GM19239 (cell line): ENCODE data around the gene ZNF774.
"Not testable (repeated sequence)": the region's sequence is repeated elsewhere in the genome, so short reads cannot be mapped to it uniquely, and the experiment has no call there.

ENCODE experiments used
- DNase-seq: peaks from one replicate; pipeline ENCODE4 v3.0.0; 2011; ENCODE audit warnings: low spot score; ENCODE audit not compliant: insufficient read length
- FAIRE-seq: peaks from 2 replicates; lab custom pipeline; 2011; peaks lifted over from hg19 to GRCh38; lab: Jason Lieb, UNC

The ZNF774 gene

DNA sequence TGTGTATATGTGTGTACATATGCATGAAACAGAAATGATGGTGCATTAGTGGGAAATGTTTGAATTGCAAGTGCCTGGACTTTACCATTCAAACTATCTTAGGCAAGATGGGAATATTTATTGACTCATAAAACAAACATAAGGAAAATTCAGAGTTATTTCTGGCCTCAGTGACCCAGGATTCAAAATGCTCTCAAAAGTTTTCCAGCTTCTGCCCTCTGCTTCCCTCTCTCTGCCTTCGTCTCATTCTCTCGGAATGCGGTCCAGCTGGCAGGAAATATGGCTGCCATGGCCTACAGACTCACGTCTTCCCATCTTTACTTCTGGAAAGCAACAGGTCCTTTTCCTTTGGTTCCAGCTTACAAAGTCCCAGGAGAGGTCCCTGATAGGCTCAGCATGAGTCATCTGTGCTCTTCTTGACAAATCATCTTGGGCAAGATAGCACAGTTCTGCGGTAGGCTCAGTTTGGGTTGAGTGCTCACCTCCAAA lies 8.7 kb upstream of the ZNF774 start:
- DNase-seq (no peak), FAIRE-seq (no peak)

DNA sequence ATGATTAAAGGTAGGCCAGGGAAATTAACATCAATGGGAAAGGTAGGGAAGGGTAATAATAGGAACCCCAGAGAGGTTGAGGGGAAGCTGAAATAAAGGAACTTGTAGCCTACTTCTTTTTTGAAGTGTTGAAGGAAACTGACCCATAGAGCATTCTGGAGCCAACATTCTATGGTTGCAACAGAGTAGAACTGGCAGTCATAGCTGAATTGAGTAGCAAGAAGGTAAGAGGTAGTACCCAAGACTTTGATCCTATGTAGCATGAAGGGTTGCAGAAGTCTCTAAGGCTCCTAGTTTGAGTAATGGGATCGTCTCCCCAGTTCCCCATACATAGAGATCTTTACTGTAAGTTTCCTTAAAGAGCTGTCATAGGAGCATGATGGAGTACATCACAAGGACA lies 7.4 kb upstream of the ZNF774 start:
- DNase-seq = no peak
- FAIRE-seq = no peak

DNA sequence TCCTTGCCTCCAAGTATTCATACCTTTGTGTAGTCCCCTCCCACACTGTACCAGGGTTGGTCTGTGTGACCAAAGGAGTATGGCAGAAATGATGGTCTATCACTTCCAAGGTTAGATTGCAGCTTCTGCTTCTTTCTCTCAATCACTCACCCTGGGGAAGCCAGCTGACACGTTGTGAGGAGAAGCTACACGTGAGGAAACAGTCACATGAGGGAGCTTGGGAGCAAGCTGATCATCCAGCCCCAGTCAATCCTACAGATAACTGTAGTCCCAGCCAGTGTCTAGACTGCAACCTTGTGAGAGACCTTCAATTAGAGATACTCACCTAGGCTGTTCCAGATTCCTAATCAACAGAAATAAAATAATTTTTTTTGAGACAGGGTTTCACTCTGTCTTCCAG lies 6.2 kb upstream of the ZNF774 start:
- FAIRE-seq (no peak), DNase-seq (no peak)

DNA sequence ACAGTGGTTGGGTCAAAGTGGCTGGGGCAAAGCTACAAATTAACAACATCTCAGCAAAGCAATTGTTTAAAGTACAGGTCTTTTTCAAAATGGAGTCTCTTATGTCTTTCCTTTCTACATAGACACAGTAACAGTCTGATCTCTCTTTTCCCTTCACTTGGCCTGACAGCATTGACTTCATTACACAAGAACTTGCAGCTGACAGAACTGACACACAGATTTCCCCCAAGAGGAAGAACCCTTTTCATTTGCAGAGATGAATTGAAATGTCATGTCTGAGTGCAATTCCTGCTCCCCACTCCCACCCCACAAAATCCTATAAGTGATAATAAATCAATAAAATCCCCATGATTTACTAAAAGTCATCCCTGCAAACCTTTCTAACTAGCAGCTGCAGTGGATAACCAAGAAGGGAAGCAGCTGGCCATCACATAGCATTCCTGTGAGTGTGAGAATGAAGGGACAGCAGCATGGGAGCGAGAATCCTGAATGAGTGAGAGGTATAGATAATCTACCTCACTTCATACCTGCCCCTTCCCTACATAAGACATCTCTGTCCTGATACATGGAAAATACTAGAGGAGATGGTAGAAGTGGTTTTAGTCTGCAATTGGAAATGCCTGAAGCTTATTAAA lies 4.5 kb upstream of the ZNF774 start:
- FAIRE-seq, DNase-seq: not testable (repeated sequence)

DNA sequence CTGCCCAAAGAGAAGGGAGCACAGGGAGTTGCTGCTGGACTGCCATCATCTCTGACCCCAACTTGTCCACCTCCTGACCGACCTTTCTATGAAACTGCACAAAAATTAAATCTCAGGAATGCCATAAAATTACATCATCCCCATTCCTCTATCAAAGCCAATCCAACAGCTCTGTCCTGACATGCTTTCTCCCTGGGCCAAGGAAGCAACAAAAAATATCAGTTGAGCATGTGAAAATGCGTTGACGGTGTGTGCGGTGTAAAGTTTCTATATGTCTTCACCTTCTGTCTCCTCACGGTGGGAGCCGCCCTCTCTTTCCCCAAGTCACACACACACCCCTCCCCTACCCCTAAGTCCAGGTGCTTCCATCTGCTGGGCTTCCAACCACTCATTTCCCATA lies 3.6 kb upstream of the ZNF774 start:
- DNase-seq (no peak), FAIRE-seq (no peak)

DNA sequence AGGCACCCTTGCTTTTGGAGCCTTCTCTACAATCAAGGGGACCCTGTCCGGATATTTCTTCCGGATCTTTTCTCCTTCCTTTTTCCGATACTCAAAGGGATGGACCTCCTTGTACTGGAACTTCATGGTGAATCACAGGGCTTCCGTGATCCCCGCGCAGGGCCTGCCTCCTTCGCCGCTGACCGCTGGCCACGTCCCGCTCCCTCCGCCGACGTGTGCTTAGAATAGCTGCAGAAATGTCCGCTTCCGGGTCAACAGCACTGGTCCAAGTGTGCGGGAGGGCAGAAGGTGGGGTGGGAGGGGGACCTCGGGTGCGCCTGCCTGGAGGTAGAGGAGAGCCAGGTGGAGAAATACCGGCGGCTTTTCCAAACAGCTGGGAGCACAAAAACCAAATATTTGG lies 3.0 kb upstream of the ZNF774 start:
- no peak for DNase-seq
- no peak for FAIRE-seq

DNA sequence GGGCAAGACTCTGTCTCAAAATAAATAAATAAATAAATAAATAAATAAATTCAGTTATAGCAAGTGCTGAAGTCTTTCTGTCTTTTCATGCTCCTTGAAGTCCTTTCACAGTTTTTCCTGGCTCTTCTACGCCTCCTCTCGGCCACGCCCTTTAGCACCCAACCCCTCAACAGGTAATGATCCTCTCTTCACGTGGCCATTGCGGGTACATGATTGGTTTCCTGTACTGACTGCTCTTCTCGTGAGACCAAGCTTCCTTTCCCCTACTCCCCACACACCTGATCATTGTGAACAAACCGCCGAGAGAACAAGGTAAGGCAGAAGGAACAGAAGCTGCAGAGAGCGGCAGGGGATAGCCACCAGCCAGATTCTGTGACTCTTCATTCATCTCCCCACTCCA lies 2.3 kb upstream of the ZNF774 start:
- FAIRE-seq (no peak), DNase-seq (no peak)

DNA sequence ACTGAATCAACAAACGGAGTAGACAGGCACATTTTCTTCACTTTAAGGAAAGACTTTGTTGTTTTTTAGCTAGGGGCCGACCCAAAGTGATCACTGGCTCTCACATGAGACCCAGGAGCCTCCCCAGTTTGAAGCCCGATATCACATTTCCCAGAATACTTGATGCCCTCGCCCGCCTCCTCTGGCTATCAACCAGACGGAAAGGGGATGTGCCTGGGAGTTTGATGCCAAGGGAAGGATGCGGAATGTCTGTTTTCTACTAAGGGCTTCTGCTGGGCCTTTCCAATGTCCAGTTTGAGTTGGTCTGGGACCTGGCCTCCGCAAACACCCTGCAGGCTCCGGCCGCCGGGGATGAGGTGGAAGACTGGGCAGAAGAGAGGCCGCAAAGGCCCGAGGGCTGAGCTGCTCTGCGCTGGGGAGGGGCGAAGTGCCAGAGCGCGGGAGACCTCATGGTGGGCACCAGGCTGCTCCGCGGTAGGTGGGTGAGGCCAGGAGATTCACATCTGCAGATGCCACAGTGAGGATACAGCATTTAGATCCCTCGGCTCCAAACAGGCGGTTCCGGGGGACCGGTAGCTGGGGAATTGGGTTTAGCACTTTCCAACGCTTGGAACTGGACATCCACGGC lies 491 bp upstream of the ZNF774 start:
- FAIRE-seq = no peak
- DNase-seq = no peak

DNA sequence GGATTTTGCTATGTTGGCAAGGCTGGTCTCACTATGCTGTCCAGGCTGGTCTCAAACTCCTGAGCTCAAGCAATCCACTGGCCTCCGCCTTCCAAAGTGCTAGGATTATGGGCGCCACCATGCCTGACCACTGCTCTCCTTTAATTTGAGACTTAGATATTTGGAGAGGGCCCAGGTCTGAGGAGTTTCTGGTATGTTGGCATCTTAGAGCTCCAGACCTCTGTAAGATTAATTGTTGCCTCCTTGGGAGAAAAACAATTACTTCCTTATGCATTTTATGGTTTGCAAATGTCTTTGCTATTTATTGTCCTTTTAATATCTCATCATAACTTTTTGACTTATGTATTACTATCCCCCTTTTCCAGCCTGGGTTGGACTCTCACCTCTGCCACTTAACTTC lies 2.9 kb downstream of the ZNF774 start:
- FAIRE-seq (no peak), DNase-seq (no peak)

DNA sequence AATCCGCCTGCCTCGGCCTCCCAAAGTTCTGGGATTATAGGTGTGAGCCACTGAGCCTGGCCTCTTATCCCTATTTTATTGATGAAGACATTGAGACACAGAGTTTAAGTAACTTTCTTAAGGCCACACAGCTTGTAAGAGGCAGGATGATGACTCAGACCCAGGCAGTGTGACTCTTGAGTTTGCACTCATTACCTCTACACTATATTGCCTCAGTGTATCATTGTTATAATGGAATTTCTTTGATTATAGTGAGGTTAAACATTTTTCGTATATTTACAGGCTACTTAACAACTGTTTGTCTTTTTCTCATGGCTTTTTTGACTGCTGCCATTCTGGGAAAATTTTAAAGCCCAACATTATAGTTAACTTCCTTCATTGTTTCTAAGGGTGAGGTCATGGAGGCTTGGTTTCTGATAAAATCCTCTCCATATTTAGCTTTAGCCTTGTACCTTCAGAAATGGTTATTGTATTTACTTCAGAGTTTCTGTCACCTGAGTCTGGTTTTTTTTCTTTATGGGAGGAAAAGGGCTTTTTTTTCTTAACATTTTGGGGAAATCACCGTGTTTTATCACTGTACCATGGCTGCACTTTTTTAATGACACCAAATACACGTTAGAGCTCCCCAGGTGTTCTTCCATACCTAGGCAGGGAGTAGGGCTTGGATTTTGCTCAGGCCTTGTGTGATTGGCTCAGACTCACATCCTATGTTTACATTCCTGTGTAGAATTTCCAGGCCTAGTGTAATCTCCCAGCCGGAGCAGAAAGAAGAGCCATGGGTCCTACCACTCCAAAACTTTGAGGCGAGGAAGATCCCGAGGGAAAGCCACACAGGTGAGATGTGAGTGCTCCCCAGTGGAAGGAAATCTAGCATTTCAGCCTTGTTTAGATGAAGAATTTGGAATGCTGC lies 6.3 kb downstream of the ZNF774 start:
- no peak for DNase-seq
- FAIRE-seq = no peak

DNA sequence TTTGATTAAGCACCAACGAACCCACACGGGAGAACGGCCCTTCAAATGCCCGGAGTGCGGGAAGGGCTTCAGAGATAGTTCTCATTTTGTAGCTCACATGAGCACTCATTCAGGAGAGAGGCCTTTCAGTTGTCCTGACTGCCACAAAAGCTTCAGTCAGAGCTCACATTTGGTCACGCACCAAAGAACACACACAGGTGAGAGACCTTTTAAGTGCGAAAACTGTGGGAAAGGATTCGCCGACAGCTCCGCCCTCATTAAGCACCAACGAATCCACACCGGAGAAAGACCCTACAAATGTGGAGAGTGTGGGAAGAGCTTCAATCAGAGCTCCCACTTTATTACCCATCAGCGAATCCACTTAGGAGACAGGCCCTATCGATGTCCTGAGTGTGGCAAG lies 8.7 kb downstream of the ZNF774 start:
- DNase-seq (no peak), FAIRE-seq (no peak)

DNA sequence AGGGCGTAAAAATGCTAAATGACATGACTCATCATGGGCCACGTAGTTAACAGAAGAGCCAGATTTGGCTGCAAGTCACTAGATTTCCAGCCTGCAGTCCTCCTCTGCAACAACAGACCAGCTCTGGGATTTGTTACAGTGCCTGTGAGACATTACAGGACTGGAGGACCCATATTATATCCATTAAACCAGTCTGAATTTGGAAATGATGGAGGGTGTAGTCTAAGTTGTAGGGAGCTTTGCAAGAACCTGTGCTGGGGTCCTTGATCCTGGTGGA lies 10.8 kb downstream of the ZNF774 start:
- FAIRE-seq (no peak), DNase-seq (no peak)

DNA sequence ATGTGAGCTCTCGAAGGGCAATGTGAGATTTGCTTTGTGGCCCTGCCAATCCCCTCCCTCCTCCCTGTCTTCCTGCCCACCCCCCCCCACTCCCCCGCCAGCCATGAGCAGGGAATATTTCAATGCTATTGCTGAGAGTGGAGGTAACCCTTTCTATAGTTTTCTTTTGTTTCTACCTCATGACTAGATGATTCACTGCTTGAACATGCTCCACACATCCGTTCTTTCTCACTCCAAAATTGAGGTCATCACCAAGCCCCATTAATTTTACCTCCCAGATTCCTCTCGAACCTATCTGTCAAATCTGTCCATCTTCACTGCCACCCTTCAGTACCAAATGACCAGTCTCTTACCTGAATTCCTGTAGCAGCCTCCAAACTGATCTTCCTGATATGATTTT lies 12.2 kb downstream of the ZNF774 start:
- FAIRE-seq = no peak

DNA sequence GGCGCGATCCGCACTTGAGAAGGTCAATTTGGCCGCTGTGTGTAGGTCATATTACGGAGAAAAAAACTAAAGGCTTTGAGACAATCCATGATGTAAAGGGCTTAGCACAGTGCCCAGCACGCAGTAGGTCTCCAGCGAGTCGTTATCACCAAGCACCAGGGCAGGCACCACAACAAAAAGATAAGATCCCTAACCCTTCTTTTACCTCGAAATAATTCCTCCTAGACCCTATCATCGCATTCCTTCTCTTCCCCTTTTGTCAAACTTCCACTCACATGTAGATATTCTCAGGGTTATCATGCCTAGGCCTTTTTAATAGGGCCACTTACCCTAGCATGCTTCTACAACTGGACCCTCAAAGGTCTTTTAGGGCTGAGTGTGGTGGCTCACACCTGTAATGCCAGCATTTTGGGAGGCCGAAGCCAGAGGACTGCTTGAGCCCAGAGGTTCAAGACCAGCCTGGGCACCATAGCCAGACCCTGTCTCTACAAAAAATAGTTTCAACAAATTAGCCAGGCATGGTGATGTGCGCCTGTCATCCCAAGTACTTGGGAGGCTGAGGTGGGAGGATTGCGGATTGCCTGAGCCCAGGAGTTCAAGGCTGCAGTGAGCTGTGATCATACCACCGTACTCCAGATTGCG lies 13.5 kb downstream of the ZNF774 start:
- DNase-seq (no peak), FAIRE-seq (no peak)

More for the DNA sequence above, 12.2 kb downstream of the ZNF774 start:
- DNase-seq = no peak

DNA sequence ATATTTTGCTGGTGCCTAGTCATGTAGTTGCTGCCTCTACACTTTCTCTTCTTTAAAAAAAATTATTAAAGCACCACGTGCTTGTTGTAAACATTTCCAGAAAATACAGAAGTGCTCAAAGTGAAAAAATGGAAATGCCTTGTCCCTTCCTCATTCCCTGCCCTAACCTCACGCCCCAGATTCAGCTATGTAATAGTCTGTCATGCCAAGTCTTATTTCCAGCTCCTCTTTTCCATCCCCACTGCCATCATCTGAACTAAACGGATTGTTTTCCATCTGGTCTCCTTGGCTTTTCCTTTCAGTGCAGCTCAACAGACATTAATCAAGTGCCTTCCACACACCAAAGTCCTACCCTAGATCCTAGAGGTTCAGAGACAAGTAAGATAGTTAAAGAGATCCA lies 15.5 kb downstream of the ZNF774 start:
- FAIRE-seq (no peak), DNase-seq (no peak)

DNA sequence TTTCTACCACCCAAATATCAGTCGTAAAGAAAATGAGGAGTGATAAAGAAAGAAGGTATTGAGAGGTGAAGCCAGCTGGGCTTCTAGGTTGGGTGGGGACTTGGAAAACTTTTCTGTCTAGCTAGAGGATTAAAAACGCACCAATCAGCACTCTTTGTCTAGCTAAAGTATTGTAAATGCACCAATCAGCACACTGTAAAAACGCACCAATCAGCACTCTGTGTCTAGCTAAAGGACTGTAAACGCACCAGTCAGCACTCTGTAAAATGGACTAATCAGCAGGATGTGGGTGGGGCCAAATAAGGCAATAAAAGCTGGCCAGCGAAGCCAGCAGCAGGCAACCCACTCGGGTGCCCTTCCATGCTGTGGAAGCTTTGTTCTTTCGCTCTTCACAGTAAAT lies 23.0 kb downstream of the ZNF774 start:
- DNase-seq = no peak
- FAIRE-seq = no peak

DNA sequence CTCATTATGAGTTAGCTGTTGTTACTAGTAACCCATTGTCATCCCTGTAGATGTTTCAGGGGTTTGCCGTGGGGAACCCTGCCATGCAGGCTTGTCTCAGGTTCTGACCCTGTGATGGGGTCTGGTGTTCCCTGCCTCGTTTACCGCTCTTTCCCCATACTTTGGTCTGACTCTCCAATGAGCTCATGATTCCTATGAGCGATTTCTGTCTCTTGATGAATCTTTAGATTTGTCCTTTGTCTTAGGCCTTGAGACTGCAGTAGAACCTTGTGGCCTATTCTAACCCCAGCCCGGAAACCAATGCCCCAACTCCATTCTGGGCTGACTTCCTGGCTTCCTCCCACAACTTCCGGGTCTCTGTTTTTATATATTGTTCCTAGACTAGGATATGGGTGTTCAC lies 24.7 kb downstream of the ZNF774 start:
- no peak for DNase-seq
- no peak for FAIRE-seq

DNA sequence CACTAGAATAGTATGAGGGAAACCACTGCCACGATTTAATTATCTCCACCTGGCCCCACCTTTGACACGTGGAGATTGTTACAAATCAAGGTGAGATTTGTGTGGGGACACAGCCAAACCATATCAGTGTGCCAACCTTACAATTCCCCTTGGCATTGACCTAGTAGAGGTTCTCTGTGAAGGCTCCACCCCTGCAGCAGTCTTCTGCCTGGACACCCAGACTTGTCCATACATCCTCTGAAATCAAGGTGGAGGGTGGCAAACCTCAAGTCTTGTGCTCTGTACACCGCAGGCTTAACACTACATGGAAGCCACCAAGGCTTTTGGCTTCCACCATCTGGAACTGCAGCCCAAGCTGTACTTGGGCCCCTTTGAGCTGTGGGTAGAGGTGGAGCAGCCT lies 27.2 kb downstream of the ZNF774 start:
- no peak for FAIRE-seq
- no peak for DNase-seq

DNA sequence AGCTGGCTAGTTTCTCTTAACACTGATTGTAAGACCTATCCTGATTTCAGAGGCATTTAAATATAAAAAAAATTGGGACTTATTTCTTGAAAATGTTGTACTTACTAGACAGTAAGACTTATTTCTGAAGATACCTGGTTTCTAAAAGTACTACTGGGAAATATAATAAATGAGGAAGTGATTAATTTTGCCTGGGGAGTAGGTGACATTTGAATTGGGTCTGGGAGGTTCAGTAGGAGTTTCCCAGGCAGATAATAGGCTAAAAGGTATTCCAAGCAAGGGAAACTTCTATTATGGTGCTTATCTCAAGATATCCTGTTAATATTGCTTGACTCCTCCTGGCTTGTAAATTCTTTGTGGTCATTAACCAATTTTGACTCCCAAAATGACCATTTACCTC lies 29.4 kb downstream of the ZNF774 start:
- DNase-seq (no peak), FAIRE-seq (no peak)

DNA sequence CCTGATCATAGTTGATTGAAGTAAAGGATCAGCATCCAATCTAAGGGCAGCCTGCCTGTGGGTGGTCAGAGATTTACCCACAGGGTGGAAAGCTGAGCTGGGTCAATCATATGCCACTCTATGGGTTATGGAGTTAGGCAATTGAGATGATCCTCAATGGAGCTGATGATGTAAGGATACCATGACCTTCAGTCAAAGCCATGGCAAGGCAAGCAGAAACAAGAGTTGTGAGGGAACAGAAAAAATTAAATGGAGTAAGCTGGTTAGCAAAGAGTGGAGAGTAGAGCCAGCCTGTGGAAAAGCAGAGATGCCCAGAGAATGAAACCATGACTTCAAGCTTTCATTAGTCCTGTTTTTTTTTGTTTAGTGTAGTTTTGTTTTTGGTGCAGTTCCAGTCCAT lies 30.2 kb downstream of the ZNF774 start:
- DNase-seq = no peak
- no peak for FAIRE-seq

DNA sequence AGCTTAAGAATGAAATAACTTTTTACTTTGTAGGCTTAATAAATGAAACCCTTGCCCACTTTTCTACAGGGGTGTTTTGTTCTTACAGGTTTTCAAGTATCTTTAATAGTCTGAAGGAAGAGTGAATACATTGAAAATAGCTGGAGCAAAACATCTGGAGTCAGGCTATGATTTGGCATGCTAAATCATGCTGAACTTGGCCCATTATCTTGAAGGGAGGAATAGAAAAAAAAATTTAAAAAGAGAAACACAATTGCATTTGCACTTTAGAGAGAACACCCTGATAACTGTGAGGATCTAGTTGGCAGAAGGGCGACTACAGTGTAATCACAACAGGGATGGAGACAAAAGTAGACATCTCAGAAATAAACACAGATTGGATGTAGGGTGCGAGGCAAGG lies 34.1 kb downstream of the ZNF774 start:
- DNase-seq (no peak), FAIRE-seq (no peak)
